Measurements from ENCODE around the gene GSDMA.

GSDMA gene

DNA sequence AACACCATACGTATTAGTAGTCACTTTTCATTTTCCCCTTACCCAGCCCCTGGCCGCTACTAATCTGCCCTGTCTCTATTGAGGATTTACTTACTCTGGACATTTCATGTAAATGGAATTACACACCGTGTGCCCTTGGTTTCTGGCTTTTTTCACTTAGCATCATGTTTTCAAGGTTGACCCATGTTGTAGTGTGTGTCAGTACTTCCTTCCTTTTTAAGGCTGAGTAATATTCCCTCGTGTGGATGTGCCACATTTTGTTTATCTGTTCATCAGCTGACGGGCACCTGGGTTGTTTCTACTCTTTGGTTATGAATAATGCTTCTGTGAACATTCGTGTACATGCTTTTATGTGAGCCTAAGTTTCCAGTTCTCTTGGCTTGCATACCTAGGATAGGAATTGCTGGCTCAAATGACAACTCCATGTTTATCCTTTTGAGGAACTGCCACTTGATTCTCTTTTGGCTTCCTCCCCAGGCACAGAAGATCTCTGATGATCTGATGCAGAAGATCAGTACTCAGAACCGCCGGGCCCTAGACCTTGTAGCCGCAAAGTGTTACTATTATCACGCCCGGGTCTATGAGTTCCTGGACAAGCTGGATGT lies 25.5 kb downstream of the GSDMA start:
- WGBS = 95% methylated on average over 11 of the region's 11 CpGs
- H2AK5ac ChIP-seq (ENCODE audit: low read length, severe bottlenecking) = no peak overlapping the region
- no peak overlapping the region for H3K4me3 ChIP-seq (ENCODE audit: insufficient read depth in 1 of 2, low read depth in 1 of 2, low read length in 2 of 2)
- no peak overlapping the region for H4K91ac ChIP-seq (ENCODE audit: low read length)
- no peak overlapping the region for H2BK5ac ChIP-seq (ENCODE audit: low read depth, low read length, poor library complexity, severe bottlenecking)
- H3K36me3 ChIP-seq (ENCODE audit: control insufficient read depth in 1 of 2, insufficient read depth in 2 of 2, low read depth in 1 of 2, low read length in 2 of 2) = peaks cover 80 to 93% of the 10 kb centered on the region in 2 experiments
- H4K8ac ChIP-seq (ENCODE audit: low read length) = no peak overlapping the region
- H2AFZ ChIP-seq (ENCODE audit: low read depth, low read length) = no peak overlapping the region
- H3K27ac ChIP-seq (ENCODE audit: low read length, poor library complexity, severe bottlenecking) = no peak overlapping the region
- no peak overlapping the region for H3K4me2 ChIP-seq (ENCODE audit: low read length, poor library complexity, severe bottlenecking)
- DNase-seq = no peak
- H2BK12ac ChIP-seq (ENCODE audit: low read length in 2 of 2) = no peak overlapping the region
- no peaks in the 10 kb centered on the region for H3K27me3 ChIP-seq (ENCODE audit: control insufficient read depth in 1 of 2, insufficient read depth in 1 of 2, low read length in 2 of 2)
- H3K4me1 ChIP-seq (ENCODE audit: control insufficient read depth, insufficient read depth, low read depth, low read length) = no peaks in the 10 kb centered on the region
- no peak overlapping the region for H3K18ac ChIP-seq (ENCODE audit: low read depth in 1 of 2, low read length in 2 of 2)
- no peak overlapping the region for H2BK120ac ChIP-seq (ENCODE audit: low read depth, low read length)
- no peak overlapping the region for H2BK15ac ChIP-seq (ENCODE audit: low read depth, poor library complexity, severe bottlenecking)
- H3K4ac ChIP-seq (ENCODE audit: low read depth in 1 of 2, low read length in 2 of 2) = no peak overlapping the region
- H3K9me3 ChIP-seq (ENCODE audit: control insufficient read depth, low read length) = no peaks in the 10 kb centered on the region
- no peak overlapping the region for H3K9ac ChIP-seq (ENCODE audit: low read length)
- no peak overlapping the region for H3K23ac ChIP-seq (ENCODE audit: low read length in 2 of 2)
- H3K79me1 ChIP-seq (replicated peaks; ENCODE audit: low read length, poor library complexity, severe bottlenecking) = peaks cover 44% of the 10 kb centered on the region
- H3K14ac ChIP-seq (ENCODE audit: low read length in 2 of 2) = no peak overlapping the region

DNA sequence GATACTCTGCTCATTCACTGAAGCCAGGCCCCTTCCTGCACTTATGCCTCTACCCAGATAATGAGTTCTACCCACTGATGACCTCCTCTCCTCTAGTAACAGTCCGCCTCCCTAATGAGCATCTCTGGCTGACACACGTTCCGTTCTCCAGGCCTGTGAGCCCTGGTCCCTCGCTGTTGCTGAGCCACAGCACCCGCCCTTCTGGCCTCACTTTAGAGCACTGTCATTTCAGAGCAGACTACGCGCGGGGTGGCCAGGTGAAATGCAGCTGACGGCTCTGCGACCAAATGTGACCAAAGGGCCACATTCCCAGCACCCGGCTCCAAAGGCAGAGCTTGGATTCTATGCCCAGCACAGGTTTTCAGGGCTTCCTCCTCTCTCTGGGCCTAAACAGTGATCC lies 31.6 kb downstream of the GSDMA start:
- Histone ChIP-seq H3K27me3 (ENCODE audit: control insufficient read depth in 1 of 2, insufficient read depth in 1 of 2, low read length in 2 of 2) (no peaks in the 10 kb centered on the region), H3K4ac (ENCODE audit: low read depth in 1 of 2, low read length in 2 of 2) (no peak overlapping the region)
- 97% methylated on average over 11 of the region's 11 CpGs for WGBS

DNA sequence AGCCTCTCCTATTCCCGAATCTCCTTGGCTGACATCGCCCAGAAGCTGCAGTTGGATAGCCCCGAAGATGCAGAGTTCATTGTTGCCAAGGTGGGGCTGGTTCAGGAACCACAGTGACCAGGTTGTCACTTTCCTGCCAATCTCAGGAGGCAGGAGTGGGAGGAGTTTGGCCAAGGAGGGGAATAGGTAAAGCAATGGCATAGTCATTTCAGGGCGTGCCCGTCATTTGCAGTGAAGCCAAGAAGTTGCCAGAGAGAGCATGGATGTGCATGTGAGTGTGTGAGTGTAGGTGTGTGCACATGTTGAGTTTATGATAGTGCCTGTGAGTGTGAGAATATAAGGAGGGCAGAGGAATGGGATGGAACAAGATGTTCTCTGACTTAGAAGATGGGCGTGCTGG lies 32.6 kb downstream of the GSDMA start:
- Histone ChIP-seq H2BK120ac (ENCODE audit: low read depth, low read length) (no peak overlapping the region), H4K91ac (ENCODE audit: low read length) (no peak overlapping the region), H2AK5ac (ENCODE audit: low read length, severe bottlenecking) (no peak overlapping the region), H3K4me2 (ENCODE audit: low read length, poor library complexity, severe bottlenecking) (no peak overlapping the region), H3K4me1 (ENCODE audit: control insufficient read depth, insufficient read depth, low read depth, low read length) (no peaks in the 10 kb centered on the region), H4K8ac (ENCODE audit: low read length) (no peak overlapping the region), H3K4me3 (ENCODE audit: insufficient read depth in 1 of 2, low read depth in 1 of 2, low read length in 2 of 2) (no peak overlapping the region), H2BK5ac (ENCODE audit: low read depth, low read length, poor library complexity, severe bottlenecking) (no peak overlapping the region), H3K4ac (ENCODE audit: low read depth in 1 of 2, low read length in 2 of 2) (no peak overlapping the region), H3K36me3 (ENCODE audit: control insufficient read depth in 1 of 2, insufficient read depth in 2 of 2, low read depth in 1 of 2, low read length in 2 of 2) (peaks cover 75 to 77% of the 10 kb centered on the region in 2 experiments), H3K18ac (ENCODE audit: low read depth in 1 of 2, low read length in 2 of 2) (no peak overlapping the region), H3K23ac (ENCODE audit: low read length in 2 of 2) (no peak overlapping the region), H3K14ac (ENCODE audit: low read length in 2 of 2) (no peak overlapping the region), H3K27ac (ENCODE audit: low read length, poor library complexity, severe bottlenecking) (no peak overlapping the region), H3K9me3 (ENCODE audit: control insufficient read depth, low read length) (no peaks in the 10 kb centered on the region), H3K79me1 (replicated peaks; ENCODE audit: low read length, poor library complexity, severe bottlenecking) (peaks cover 10% of the 10 kb centered on the region), H2BK12ac (ENCODE audit: low read length in 2 of 2) (no peak overlapping the region), H3K27me3 (ENCODE audit: control insufficient read depth in 1 of 2, insufficient read depth in 1 of 2, low read length in 2 of 2) (no peaks in the 10 kb centered on the region), H3K9ac (ENCODE audit: low read length) (no peak overlapping the region), H2AFZ (ENCODE audit: low read depth, low read length) (no peak overlapping the region), H2BK15ac (ENCODE audit: low read depth, poor library complexity, severe bottlenecking) (no peak overlapping the region)
- 95% methylated on average over 6 of the region's 6 CpGs for WGBS
- no peak for DNase-seq

More for the DNA sequence above, 31.6 kb downstream of the GSDMA start:
- no peak overlapping the region for H2BK15ac ChIP-seq (ENCODE audit: low read depth, poor library complexity, severe bottlenecking)
- H4K8ac ChIP-seq (ENCODE audit: low read length) = no peak overlapping the region
- no peak overlapping the region for H2BK12ac ChIP-seq (ENCODE audit: low read length in 2 of 2)
- H3K27ac ChIP-seq (ENCODE audit: low read length, poor library complexity, severe bottlenecking) = no peak overlapping the region
- H3K4me1 ChIP-seq (ENCODE audit: control insufficient read depth, insufficient read depth, low read depth, low read length) = no peaks in the 10 kb centered on the region
- no peak overlapping the region for H3K14ac ChIP-seq (ENCODE audit: low read length in 2 of 2)
- no peak for DNase-seq
- no peak overlapping the region for H4K91ac ChIP-seq (ENCODE audit: low read length)
- H3K79me1 ChIP-seq (replicated peaks; ENCODE audit: low read length, poor library complexity, severe bottlenecking) = peaks cover 16% of the 10 kb centered on the region
- no peak overlapping the region for H2AFZ ChIP-seq (ENCODE audit: low read depth, low read length)
- H2AK5ac ChIP-seq (ENCODE audit: low read length, severe bottlenecking) = no peak overlapping the region
- H3K4me3 ChIP-seq (ENCODE audit: insufficient read depth in 1 of 2, low read depth in 1 of 2, low read length in 2 of 2) = no peak overlapping the region
- no peak overlapping the region for H3K18ac ChIP-seq (ENCODE audit: low read depth in 1 of 2, low read length in 2 of 2)
- H3K36me3 ChIP-seq (ENCODE audit: control insufficient read depth in 1 of 2, insufficient read depth in 2 of 2, low read depth in 1 of 2, low read length in 2 of 2) = peaks cover 85 to 87% of the 10 kb centered on the region in 2 experiments
- H2BK5ac ChIP-seq (ENCODE audit: low read depth, low read length, poor library complexity, severe bottlenecking) = no peak overlapping the region
- H3K4me2 ChIP-seq (ENCODE audit: low read length, poor library complexity, severe bottlenecking) = no peak overlapping the region
- H2BK120ac ChIP-seq (ENCODE audit: low read depth, low read length) = no peak overlapping the region
- H3K9me3 ChIP-seq (ENCODE audit: control insufficient read depth, low read length) = no peaks in the 10 kb centered on the region
- no peak overlapping the region for H3K23ac ChIP-seq (ENCODE audit: low read length in 2 of 2)
- H3K9ac ChIP-seq (ENCODE audit: low read length) = no peak overlapping the region

DNA sequence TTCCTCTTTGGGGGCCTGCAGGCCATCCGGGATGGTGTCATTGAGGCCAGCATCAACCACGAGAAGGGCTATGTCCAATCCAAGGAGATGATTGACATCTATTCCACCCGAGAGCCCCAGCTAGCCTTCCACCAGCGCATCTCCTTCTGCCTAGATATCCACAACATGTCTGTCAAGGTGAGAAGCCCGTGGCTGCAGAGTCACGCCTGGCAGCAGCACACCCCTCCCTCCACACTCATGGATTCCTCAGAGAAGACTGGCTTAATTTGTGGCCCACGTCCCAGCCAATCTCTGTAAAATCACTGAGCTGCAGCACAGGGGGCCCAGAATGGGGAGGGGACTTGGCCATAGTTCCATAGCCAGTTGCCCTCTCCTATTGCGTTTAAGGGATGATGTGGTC lies 33.4 kb downstream of the GSDMA start:
- no peaks in the 10 kb centered on the region for H3K27me3 ChIP-seq (ENCODE audit: control insufficient read depth in 1 of 2, insufficient read depth in 1 of 2, low read length in 2 of 2)
- H2BK12ac ChIP-seq (ENCODE audit: low read length in 2 of 2) = no peak overlapping the region
- H3K4ac ChIP-seq (ENCODE audit: low read depth in 1 of 2, low read length in 2 of 2) = no peak overlapping the region
- 100% methylated on average over 8 of the region's 8 CpGs for WGBS
- H4K91ac ChIP-seq (ENCODE audit: low read length) = no peak overlapping the region
- no peak overlapping the region for H2AK5ac ChIP-seq (ENCODE audit: low read length, severe bottlenecking)
- H3K4me1 ChIP-seq (ENCODE audit: control insufficient read depth, insufficient read depth, low read depth, low read length) = no peaks in the 10 kb centered on the region
- no peak overlapping the region for H3K27ac ChIP-seq (ENCODE audit: low read length, poor library complexity, severe bottlenecking)
- H2BK15ac ChIP-seq (ENCODE audit: low read depth, poor library complexity, severe bottlenecking) = no peak overlapping the region
- H3K4me2 ChIP-seq (ENCODE audit: low read length, poor library complexity, severe bottlenecking) = no peak overlapping the region
- H2BK5ac ChIP-seq (ENCODE audit: low read depth, low read length, poor library complexity, severe bottlenecking) = no peak overlapping the region
- H3K23ac ChIP-seq (ENCODE audit: low read length in 2 of 2) = no peak overlapping the region
- H3K18ac ChIP-seq (ENCODE audit: low read depth in 1 of 2, low read length in 2 of 2) = no peak overlapping the region
- DNase-seq = no peak
- H3K4me3 ChIP-seq (ENCODE audit: insufficient read depth in 1 of 2, low read depth in 1 of 2, low read length in 2 of 2) = no peak overlapping the region
- H4K8ac ChIP-seq (ENCODE audit: low read length) = no peak overlapping the region
- H3K9ac ChIP-seq (ENCODE audit: low read length) = no peak overlapping the region
- H2AFZ ChIP-seq (ENCODE audit: low read depth, low read length) = no peak overlapping the region
- no peak overlapping the region for H2BK120ac ChIP-seq (ENCODE audit: low read depth, low read length)
- no peaks in the 10 kb centered on the region for H3K9me3 ChIP-seq (ENCODE audit: control insufficient read depth, low read length)
- H3K36me3 ChIP-seq (ENCODE audit: control insufficient read depth in 1 of 2, insufficient read depth in 2 of 2, low read depth in 1 of 2, low read length in 2 of 2) = peaks cover 69% of the 10 kb centered on the region in 2 experiments
- peaks cover 10% of the 10 kb centered on the region for H3K79me1 ChIP-seq (replicated peaks; ENCODE audit: low read length, poor library complexity, severe bottlenecking)
- H3K14ac ChIP-seq (ENCODE audit: low read length in 2 of 2) = no peak overlapping the region
